Activated CD4-positive, alpha-beta T cell treated with anti-CD3 and anti-CD28 coated beads, Interleukin-2, amount 50 U/mL, for 24 hours (primary cell): ENCODE measurements around the gene DDX52.
"Not testable (repeated sequence)": the region's sequence is repeated elsewhere in the genome, so short reads cannot be mapped to it uniquely, and the experiment has no call there.

Experiments
- DNase-seq, 2 donors: peaks; one replicate each; pipeline ENCODE4 v3.0.0-alpha.2; 2020; ENCODE audit warnings: low read depth in 1 of 2, low spot score in 1 of 2

DDX52 gene

GRCh38 chr17:37643118-37643766 lies at the start of gene DDX52:
DDX52 (minus strand) TSS chr17:37643446; CDS start chr17:37643420, 26 bp downstream.
- DNase-seq, result peak; percentile 66 to 82

GRCh38 chr17:37691807-37692206 lies 48.6 kb upstream of the DDX52 start:
- DNase-seq, result no peak

GRCh38 chr17:37689317-37689716 lies 46.1 kb upstream of the DDX52 start:
- no peak for DNase-seq

- no peak for DNase-seq
Observed at GRCh38 chr17:37683454-37683984, 40.3 kb upstream of the DDX52 start.

GRCh38 chr17:37682007-37682406 lies 38.8 kb upstream of the DDX52 start:
- DNase-seq, result no peak

- not testable (repeated sequence) for DNase-seq
Observed at GRCh38 chr17:37679995-37680394, 36.7 kb upstream of the DDX52 start.

GRCh38 chr17:37678036-37678435 lies 34.8 kb upstream of the DDX52 start:
- no peak for DNase-seq

GRCh38 chr17:37677021-37677420 lies 33.8 kb upstream of the DDX52 start:
- DNase-seq, result no peak

- DNase-seq, result no peak
Observed at GRCh38 chr17:37676115-37676925, 33.1 kb upstream of the DDX52 start.

GRCh38 chr17:37674511-37674910 lies 31.3 kb upstream of the DDX52 start:
- no peak for DNase-seq

- no peak for DNase-seq
Observed at GRCh38 chr17:37673386-37673785, 30.1 kb upstream of the DDX52 start.

- no peak for DNase-seq
Observed at GRCh38 chr17:37672548-37673078, 29.4 kb upstream of the DDX52 start.

GRCh38 chr17:37671824-37672547 lies 28.7 kb upstream of the DDX52 start:
- no peak for DNase-seq

GRCh38 chr17:37671028-37671823 lies 28.0 kb upstream of the DDX52 start:
- no peak for DNase-seq

GRCh38 chr17:37667039-37667438 lies 23.8 kb upstream of the DDX52 start:
- DNase-seq, result no peak

- DNase-seq, result no peak
Observed at GRCh38 chr17:37664214-37664613, 21.0 kb upstream of the DDX52 start.

- DNase-seq, result no peak
Observed at GRCh38 chr17:37662353-37662752, 19.1 kb upstream of the DDX52 start.

- no peak for DNase-seq
Observed at GRCh38 chr17:37661400-37662014, 18.3 kb upstream of the DDX52 start.

- DNase-seq, result no peak
Observed at GRCh38 chr17:37659925-37660324, 16.7 kb upstream of the DDX52 start.

GRCh38 chr17:37657202-37657601 lies 14.0 kb upstream of the DDX52 start:
- DNase-seq, result no peak
